CD4-positive, alpha-beta T cell treated with Interleukin-15 for 1 hour (primary cell): Measurements from ENCODE around the gene ARHGAP10.

Experiments used
- DNase-seq: peaks from one replicate; pipeline ENCODE4 v3.0.0-alpha.2; 2020

Gene ARHGAP10

DNA sequence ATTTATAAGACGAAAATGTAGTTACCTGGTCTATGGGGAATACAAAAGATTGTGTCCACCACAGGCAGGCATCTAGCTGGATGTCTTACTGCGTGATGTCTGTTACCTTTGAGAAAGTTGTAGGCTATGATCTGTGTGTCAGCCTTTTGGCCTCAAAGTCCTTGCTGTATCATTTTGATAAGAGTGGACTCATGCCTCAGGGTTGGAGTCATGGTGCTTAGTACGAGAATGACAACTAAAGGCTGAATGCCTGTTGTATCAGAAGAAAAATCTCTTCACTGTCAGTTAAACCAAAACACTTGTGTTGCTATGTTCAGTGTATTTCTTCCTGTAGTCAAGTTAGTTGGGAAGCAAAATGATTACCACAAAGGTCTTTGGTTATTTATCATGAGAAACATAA is 226.2 kb downstream of the ARHGAP10 start:
- no peak for DNase-seq

DNA sequence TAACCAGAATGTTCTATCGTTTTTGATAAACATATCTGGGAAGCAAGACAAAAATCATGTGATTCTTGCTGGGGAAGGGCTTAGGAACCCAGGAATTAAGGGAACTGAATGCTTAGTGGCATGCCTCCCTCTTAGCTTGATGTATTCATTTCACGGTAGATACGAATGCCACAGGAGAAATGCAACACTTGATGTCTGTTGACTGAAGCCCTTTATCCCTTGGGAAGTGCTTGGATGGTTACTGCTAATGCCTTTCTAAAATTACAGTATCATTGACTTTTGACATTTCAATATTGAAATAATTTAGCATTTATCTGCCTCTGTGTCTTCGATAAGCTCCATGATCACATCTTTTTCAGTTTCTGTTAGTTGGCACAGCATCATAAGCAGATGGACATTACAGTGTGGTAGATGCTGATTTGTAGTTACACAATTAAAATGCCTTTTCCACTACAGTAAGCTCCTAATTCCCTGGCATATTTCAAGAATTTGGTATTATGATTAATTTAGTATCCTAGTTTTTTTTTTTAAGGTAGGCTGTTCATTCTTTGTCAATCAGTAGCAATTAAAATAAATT is 226.7 kb downstream of the ARHGAP10 start:
- no peak for DNase-seq

DNA sequence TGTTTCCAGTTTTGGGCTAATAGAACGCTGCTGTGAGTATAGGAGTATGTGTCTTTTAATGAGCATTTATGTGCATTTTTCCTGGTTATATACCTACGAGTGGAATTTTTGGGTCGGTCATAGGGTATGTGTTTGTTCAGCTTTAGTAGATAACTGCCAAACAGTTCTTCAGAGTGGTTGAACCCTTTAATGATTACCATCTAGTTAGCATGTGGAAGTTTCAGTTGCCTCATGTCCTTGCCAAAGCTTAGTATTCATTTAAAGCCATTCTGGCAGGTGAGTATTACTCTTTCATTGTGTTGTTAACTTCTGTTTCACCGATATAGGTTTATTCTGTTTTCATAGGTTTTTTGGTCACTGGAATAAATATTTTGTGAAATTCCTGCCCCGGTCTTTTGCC is 229.1 kb downstream of the ARHGAP10 start:
- DNase-seq, result no peak

DNA sequence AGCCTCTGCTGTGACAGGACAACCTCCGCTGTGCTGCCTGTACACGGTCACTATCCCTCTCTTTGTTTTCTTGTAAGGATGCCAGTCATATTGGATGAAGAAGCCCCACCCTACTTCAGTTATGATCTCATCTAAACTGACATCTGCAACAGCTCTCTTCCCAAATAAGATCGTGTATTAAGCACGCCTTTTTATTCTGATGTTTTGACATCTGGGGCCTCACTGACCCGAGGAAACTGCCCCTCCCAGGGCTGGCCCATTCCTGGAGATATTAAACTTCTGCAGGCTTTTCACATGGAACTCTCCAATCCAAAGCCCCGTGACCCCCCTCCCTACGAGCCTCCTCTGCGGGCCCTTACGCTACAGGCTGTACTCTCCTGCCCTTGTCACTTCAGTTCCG is 232.0 kb downstream of the ARHGAP10 start:
- no peak for DNase-seq

DNA sequence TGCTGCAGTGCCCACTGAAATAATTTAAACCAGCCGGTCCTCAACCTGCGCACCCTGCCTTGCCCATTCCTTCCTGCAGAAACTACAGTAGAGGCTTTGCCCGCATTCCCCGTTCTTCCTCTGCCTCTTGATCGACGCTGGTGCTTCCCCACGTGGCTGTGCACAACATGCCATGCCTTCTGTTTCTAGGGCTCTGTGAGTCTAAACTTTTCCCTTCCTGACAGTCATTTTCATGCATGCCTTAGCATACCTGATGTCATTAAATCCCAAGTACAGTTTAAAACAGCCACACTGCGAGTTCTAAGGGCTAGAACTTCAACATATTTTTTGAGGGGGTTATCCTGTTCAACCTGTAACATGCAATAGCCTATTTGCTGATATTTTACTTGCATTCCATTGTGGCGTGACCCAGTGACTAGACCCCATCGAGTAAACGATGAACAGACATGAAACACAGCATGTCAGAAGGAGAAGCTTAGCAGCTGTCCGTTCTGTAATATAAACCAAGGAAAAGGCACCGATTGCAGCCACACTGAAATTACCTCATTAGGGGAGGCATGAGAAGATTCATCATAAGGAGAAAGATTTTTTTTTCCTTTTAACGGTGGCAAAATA is 232.5 kb downstream of the ARHGAP10 start:
- no peak for DNase-seq

DNA sequence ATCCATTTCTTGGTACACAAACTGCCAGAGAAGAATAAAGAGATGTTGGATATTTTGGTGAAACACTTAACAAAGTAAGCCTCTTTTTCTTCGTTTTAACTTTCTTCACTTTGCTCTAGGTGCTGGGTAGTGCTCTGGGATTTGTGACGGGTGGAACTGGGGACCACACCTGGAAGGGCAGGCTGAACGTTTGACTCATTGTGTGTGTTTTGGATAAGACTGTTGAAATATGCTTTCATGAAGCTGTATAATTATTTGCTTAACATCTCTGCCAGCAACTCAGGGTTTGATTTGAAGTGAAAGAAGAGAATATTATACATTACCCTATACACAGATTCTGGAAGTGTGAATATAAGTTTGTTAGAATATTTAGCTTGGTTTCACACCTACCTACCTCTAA is 233.2 kb downstream of the ARHGAP10 start:
- no peak for DNase-seq

DNA sequence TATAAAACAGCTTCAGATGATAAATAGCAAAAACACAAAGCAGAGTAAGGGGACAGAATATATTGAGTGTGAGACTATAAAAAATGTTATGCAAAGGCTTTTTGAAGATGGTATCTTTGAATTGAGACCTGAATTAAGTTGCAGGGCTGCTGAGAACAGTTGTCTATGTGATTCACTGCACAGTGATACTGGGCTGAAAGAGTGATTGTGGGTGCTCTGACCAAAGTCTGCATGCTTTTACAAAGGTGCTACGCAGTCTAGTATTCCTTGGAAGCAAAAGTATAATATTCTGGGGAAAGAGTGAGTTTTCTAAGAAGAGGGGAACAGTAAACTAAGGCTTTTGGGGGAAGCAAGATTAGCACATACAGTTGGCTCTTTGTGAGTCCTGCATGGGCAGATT is 234.0 kb downstream of the ARHGAP10 start:
- DNase-seq, result no peak

DNA sequence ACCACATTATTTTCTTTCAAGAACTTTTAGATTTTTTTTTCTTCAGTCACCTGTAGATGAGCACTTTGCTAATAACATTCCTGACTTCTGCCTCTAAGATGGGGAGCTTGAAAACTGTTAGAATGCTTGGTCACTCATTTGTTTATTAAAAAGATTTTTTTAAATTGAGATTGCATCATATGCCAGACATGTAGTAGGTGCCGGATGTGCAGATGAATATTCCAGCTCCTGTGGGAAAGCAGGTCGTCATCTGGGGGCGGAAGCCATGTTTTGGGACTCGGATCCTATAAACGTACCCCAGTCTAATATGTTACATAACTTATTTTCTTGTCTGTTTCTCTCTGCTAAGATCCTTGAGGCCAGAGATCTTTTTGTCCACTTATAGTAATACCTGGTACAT is 236.8 kb downstream of the ARHGAP10 start:
- no peak for DNase-seq

DNA sequence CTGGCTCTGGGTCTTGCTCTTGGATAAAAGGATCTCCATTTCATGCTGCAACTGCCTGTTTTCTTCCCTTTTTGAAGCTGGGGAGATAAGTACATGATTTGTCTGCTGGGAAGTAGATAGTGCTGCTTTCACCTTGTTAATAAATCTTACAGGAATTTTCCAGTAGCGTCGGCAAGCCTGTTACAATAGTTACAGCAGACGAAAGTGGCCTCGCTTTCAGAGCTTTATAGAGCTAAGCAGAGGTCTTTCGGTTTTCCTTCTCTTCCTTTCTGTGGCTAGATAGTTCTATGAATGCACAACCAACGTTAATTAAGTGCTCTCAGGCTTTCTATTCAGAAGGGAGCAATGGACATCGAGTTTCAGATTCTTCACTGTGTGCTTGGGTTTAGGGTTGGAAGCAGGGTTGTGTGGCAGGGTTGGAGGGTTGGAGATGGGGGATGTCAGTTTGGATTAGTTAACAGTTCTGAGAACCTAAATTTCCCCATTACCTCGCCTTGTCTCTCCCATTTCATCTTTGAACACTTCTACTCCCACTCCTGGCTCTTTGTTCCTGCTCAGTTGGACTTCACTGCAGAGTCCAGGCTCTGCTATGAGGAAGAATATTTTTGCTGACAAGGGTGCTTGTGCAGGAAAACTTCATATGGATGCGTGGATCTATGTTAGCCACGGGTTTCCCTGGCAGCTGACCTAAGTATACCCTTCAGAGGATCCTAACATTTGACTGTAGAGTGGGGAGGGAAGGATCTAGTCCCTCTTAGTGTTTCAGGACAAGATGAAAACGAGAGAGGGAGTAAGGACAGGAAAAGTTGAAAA is 237.9 kb downstream of the ARHGAP10 start:
- DNase-seq, result no peak

DNA sequence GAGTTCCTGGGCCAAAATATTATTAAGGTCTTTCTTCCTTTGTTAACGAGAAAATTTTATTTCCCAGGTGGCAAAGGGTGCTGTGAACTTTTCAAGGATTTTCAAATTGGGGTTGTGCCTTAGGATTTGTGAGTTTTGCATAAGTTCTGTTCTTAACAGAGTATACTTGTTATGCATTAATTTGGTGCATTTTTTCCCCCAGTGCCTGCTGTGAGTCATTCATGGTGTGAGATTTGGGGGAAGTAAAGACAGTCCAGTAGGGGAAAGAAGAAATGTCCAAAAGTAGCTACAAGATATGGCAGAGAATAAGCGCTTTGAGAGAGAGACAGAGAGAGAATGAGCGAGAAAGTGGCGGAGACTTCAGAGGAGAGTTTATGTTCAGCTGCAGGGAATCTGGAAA is 239.2 kb downstream of the ARHGAP10 start:
- no peak for DNase-seq

DNA sequence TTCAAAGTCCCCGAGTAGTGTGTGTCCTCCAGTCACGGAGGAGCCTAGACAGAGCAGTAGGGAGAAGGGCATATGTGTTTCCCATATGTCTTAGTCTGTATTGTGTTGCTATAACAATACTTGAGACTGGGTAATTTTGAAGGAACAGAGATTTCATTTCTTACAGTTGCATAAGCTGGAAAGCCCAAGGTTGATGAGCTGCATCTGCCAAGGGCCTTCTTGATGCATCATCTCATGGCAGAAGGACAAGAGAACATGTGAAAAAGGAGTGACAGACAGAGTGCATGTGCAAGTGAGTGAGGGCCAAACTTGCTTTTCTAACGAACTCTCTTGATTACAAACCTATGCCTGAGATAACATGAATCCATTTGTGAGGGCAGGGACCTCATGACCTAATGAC is 243.4 kb downstream of the ARHGAP10 start:
- no peak for DNase-seq

DNA sequence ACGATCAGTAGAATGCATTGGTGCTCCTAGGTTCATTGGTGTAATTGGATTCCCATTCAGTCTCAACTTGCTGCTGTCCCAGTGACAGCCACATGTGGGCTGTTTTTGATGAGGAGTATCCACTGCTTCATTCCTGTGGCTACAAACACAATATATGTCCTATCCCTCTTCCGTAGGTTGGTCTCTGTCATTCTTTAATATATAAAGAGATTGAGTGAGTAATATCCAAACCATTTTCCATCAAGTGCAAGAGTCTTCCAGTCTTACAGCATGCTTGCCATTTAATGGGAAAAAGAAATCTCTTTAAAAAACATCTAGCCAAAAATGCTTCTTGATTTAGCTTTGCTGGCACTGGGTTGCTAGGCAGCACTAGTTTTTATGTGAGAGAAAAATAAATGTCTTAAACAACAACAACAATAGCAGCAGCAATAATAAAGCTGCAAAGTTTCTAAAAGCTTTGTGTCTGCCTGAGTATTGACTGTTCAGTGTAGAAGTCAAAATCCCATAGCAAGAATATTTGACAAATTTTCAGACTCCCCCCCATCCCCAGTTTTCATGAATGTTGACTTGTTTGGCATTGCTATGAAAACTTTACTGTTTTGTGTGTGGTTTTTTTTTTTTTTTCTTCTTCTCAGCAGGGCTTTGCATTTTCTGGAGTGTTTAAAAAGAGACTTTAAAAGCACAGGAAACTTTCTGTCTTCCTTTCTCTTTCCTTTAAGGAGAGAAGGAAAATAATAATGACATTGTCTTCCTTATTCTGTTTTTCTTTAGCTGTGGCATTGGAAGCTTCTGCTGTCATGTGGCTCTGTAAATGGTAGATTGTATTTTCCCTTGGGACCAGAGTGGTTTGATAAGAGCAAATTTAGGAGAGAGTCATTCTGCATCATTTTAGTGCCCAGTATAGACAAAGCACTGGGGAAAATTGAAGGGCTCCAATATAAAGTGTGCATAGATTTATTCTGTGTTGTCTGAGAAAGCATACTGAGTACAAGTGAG is 244.3 kb downstream of the ARHGAP10 start:
- DNase-seq, result no peak

DNA sequence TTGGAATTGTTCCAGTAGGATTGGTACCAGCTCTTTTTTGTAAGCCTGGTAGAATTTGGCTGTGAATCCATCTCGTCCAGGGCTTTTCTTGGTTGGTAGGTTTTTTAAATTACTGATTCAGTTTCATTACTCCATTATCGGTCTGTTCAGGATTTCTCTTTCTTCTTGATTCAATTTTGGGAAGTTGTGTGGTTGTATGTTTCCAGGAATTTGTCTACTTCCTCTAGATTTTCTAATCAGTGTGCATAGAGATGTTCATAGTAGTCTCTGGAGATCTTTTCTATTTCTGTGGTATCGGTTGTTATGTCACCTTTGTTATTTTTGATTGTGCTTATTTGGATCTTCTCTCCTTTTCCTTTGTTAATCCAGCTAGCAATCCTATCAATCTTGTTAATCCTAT is 248.7 kb downstream of the ARHGAP10 start:
- no peak for DNase-seq

DNA sequence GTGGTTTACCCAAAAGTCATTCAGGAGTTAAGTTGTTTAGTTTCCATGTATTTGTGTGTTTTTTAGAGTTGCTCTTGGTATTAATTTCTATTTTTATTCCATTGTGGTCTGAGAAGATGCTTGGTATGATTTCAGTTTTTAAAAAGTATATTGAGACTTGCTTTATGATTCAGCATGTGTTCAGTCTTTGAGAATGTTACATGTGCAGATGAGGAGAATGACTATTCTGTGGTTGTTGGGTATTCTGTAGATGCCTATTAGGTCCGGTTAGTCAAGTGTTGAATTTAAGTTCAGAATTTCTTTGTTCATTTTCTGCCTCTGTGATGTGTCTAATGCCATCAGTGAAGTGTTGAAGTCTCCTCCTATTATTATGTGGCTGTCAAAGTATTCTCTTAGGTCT is 249.4 kb downstream of the ARHGAP10 start:
- no peak for DNase-seq

DNA sequence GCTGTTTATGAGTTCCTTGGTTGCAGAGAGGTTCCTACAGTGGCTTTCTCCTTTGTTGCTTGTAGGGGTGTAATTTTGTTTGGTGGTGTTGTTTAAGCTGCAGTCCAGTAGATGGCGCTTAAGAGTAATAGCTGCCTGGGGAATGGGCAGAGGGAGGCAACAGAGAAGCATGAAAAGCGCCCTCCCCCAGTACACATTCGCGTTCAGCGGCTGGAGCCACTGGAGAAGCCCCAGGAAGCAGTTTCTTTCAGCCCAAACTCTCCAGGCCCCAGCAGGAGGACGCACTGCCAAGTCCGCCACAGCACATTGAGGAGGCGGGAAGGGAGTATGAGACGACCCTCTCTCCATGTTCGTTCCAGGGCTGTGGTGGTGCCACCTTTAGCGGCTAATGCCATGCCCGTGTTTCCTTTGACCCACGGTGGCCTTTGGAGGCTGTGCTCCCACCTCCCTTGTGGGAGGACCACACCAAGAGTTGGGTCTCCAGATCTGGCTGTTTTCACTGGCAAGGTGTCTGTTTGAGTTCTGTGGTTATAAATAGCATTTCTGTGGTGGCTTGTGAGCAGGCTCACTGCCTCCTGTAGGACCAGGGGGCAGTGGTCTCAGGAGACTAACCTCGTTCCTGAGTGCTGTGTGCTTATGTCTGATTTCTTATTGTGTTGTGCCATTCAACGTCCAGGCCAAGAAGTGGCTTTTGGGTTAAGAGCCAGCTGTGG is 252.3 kb downstream of the ARHGAP10 start:
- no peak for DNase-seq

DNA sequence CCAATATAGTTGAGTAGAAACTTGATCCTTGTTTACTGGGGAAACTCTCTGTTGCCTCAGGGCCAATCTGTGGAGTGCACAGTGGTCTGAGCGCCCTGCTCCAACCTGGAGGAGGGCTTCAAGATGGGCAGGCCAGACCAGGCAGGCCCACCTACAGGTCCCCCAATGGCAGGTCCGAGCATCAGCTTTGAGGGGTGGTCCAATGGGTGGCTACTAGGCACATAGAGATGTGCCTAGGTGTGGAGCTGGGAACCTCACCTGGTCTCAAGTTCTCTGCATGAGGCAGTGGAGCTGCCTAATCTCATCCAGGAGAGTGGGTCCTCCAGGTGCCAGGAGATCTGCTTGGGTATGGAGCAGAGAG is 252.9 kb downstream of the ARHGAP10 start:
- no peak for DNase-seq

DNA sequence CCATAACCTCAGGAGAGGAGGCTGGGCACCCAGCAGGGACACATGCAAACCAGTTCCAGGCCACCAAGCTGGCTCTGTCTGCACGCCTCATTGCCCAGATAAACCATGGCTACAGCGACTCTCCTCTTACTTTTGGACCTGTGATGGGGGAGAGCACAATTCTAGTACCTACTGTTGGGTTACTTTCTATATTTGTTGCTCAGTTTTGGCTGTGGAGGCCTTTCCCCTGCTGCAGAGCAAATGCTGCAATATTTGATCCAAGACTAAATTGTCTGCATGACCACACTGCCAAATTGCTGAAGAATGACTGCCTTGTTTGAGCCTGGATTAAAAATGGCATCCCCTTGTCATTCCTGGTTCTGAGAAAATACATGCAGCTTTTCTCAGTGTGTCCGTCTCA is 253.5 kb downstream of the ARHGAP10 start:
- no peak for DNase-seq

DNA sequence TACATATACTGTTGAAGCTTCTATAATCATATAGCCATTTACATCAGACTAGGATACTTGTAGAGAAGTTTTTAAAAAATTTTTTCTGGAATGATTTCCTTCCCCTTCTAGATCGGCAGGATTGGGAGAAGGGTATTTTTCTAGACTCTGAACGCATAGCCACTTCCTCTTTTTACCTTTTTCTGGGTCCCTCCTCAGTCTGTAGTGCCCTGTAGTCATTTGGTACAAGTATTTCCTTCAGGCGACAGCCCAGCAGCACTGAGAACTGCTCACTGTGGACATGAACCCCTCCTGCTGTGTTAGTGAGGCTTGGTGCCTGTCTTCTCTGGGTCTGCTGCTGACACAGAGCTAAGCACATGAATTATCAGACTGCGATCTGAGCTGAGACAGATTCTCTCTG is 255.4 kb downstream of the ARHGAP10 start:
- no peak for DNase-seq

DNA sequence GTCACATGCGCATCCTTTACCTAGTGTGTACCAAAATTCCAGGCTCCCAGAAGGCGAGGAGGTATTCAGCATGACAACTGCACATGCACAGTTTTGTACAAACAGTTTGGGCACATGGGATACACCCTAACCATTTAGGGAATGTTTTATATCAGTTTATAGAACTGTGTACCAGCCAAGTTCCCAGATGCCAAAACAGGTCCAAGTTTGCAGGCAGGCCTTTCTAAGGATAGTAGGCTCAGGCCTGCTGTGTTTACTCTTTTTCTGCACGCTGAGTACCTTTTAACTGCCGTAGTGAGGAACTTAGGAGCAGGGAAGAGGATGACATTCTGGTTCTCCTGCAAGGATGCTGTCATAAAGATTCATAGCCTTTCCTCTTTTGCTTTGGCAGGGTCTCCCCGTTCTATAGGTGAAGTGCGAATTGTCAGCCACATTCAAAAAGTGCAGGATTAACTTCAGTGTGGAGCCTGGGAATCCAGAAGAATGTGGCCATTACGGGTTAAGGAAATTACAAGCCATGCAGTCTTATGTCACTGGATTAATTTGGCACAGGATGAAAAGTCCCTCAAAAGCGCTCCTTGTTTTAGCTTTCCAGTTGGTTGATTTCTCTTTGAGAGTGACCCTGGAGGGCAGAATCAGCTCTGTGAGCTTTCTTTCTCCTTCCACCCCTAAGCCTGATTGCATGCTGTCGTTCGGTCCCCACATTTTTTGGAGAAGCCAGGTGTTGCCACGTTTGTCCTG is 259.8 kb downstream of the ARHGAP10 start:
- DNase-seq, result no peak

DNA sequence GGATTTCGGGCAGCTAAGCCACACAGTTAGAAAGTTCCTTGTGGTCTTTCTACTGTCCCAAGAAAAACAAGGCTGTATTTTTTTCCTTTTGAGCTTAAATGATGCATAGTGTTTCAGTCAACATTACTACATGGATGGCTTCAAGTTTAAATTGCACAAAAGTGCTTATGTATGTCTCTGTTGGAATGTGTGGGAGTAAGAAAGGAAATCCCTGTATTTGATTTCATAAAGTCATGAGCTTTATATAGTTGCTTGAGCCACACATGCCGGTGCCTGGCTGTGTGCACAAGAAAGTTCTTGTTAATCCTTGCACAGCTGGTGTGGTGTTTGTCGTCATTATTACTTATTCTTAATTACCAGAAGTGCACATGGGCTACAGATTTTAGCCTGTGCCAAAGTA is 262.2 kb downstream of the ARHGAP10 start:
- no peak for DNase-seq

DNA sequence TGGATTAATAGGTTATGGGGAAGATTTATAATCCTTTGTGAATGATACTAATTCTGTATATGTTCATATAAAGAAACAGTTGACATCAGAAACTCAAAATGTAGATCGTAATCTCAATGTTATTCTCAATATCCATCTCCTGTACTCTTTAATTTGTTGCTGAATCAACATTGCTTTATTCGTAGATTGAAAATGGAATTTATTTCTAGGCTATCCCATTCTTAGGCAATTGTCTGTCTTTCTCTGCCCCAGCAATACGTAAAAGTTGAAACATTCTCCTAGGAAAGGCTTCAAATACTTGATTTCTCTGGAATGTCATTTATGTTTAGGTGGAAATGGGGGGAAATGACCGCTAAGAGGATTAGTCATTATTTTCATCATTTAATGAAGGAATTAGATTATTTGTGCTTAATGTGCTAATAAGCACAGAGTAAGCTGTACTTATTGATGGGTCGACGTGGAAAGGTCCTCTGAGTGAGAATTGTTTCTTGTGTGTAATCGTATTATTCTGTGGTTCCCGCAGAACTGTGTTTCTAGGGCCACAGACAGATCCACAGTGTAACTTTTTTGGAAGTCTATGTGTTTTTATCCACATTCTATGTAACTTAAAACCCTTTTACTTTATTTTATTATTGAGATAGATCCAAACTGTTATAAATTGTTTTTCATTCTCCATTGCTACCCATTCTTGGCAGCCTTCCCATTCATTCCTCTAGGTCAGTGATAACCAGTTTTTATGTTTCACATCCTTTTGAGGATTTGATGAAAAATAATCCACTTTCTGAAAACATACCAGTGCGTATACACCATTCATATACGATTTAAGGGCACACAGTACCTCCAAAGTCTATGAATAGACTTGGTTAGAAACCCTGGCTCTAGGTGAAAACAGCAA is 262.9 kb downstream of the ARHGAP10 start:
- no peak for DNase-seq
